HepG2 (cell line): ENCODE results near the gene USP2. TPM values are rescaled to one million over a fixed set of nuclear protein-coding genes. Genes with fewer than 3 reads are reported as not detected.
A peak's percentile ranks its signal among the peaks of the same experiment; 100 is the strongest.

ENCODE experiments used
- BCL6 ChIP-seq: IDR thresholded peaks from 2 replicates; pipeline ENCODE4 v1.6.1; 2016; ENCODE audit warnings: missing genetic modification reagents, missing compliant biosample characterization
- BORCS8-MEF2B ChIP-seq: sonication (generic); formaldehyde crosslinking; IDR thresholded peaks from 2 replicates; pipeline ENCODE4 v1.8.0; 2022; ENCODE audit warnings: mild to moderate bottlenecking, missing genetic modification reagents
- CAMTA2 ChIP-seq: sonication (generic); formaldehyde crosslinking; IDR thresholded peaks from 2 replicates; pipeline ENCODE4 v1.4.0; 2020; ENCODE audit warnings: mild to moderate bottlenecking, missing genetic modification reagents, borderline replicate concordance
- ELF3 ChIP-seq: IDR thresholded peaks from 2 replicates; pipeline ENCODE4 v1.6.1; 2016; ENCODE audit warnings: missing genetic modification reagents, missing compliant biosample characterization
- PAWR ChIP-seq: sonication (generic); formaldehyde crosslinking; IDR thresholded peaks from 2 replicates; pipeline ENCODE4 v1.4.0; 2020; ENCODE audit warnings: missing genetic modification reagents, mild to moderate bottlenecking, borderline replicate concordance
- PITX1 ChIP-seq: sonication (generic); formaldehyde crosslinking; IDR thresholded peaks from 2 replicates; pipeline ENCODE4 v1.5.1; 2020; ENCODE audit warnings: mild to moderate bottlenecking, missing genetic modification reagents
- SALL1 ChIP-seq: sonication (generic); formaldehyde crosslinking; IDR thresholded peaks from 2 replicates; pipeline ENCODE4 v1.8.0; 2022; ENCODE audit warnings: mild to moderate bottlenecking, missing genetic modification reagents
- SMAD9 ChIP-seq: sonication (generic); formaldehyde crosslinking; IDR thresholded peaks from 2 replicates; pipeline ENCODE4 v1.5.1; 2020; ENCODE audit warnings: mild to moderate bottlenecking, missing genetic modification reagents
- TCF12 ChIP-seq, 2 experiments: fragments of 450-650 bp in 1 of 2; sonication (generic) in 1 of 2; formaldehyde crosslinking in 1 of 2; IDR thresholded peaks; 2 replicates each; pipeline versions ENCODE4 v1.6.1 to v1.8.0; 2017 to 2022; ENCODE audit warnings: antibody characterized with exemption in 1 of 2, mild to moderate bottlenecking in 1 of 2, missing genetic modification reagents in 1 of 2, moderate library complexity in 1 of 2
- ZMYM4 ChIP-seq: sonication (generic); formaldehyde crosslinking; IDR thresholded peaks from 2 replicates; pipeline ENCODE4 v1.8.1; 2023; ENCODE audit warnings: mild to moderate bottlenecking, missing genetic modification reagents
- ZNF790 ChIP-seq: sonication (generic); formaldehyde crosslinking; IDR thresholded peaks from 2 replicates; pipeline ENCODE4 v1.8.0; 2022; ENCODE audit warnings: missing genetic modification reagents, mild to moderate bottlenecking, borderline replicate concordance
- polyA plus RNA-seq, 8 experiments: library from polyadenylated mRNA; depleted of rRNA in 3 of 8; stranded (reverse) in 7 of 8; unstranded in 1 of 8; fragments of >200 nt; fragmentation: Illumina TruSeq in 4 of 8; extraction: Trizol in 4 of 8; gene quantifications; 2 replicates each; pipeline versions ENCODE4 v1.2.1 to v1.2.3, GENCODE V29; 2011 to 2016; ENCODE audit warnings: low read depth in 4 of 8, missing spikeins in 1 of 8, mixed read lengths in 1 of 8; ENCODE audit not compliant: insufficient read depth in 1 of 8
- total RNA-seq, 5 experiments: library from RNA; depleted of rRNA; stranded (reverse); fragments of >200 nt; fragmentation: Illumina TruSeq; extraction: Trizol; gene quantifications; 2 replicates each; pipeline ENCODE4 v1.2.3, GENCODE V29; 2016; ENCODE audit warnings: low read depth in 1 of 5
- TF ChIP-seq, protein P1 (sequence below): sonication (generic); formaldehyde crosslinking; IDR thresholded peaks from 2 replicates; pipeline ENCODE4 v1.4.0; 2020; ENCODE audit warnings: missing genetic modification reagents
- TF ChIP-seq, protein P2 (sequence below), 2 experiments: sonication (generic) in 1 of 2; formaldehyde crosslinking in 1 of 2; IDR thresholded peaks; 2 replicates each; pipeline versions ENCODE4 v1.4.0 to v1.6.1; 2018 to 2020; ENCODE audit warnings: missing genetic modification reagents in 2 of 2, borderline replicate concordance in 1 of 2, low read depth in 1 of 2, mild to moderate bottlenecking in 1 of 2, missing biosample characterization in 1 of 2
- TF ChIP-seq, protein P3 (sequence below): sonication (generic); formaldehyde crosslinking; IDR thresholded peaks from 2 replicates; pipeline ENCODE4 v1.8.1; 2023; ENCODE audit warnings: mild to moderate bottlenecking, missing genetic modification reagents
- TF ChIP-seq, protein P4 (sequence below): IDR thresholded peaks from 2 replicates; pipeline ENCODE4 v1.6.1; 2016; ENCODE audit warnings: missing compliant biosample characterization, missing genetic modification reagents, borderline replicate concordance
- TF ChIP-seq, protein P5 (sequence below): sonication (generic); formaldehyde crosslinking; IDR thresholded peaks from 2 replicates; pipeline ENCODE4 v1.8.0; 2022; ENCODE audit warnings: mild to moderate bottlenecking, missing genetic modification reagents, moderate library complexity
- TF ChIP-seq, protein P6 (sequence below): sonication (generic); formaldehyde crosslinking; IDR thresholded peaks from 2 replicates; pipeline ENCODE4 v1.4.0; 2020; ENCODE audit warnings: missing genetic modification reagents

USP2 gene
- total and polyA plus RNA-seq, 2 of the 13 experiments (the other 11 are each of a cell fraction or from before 2014, with no cell fraction given): 2.5 to 6.0 TPM

DNA sequence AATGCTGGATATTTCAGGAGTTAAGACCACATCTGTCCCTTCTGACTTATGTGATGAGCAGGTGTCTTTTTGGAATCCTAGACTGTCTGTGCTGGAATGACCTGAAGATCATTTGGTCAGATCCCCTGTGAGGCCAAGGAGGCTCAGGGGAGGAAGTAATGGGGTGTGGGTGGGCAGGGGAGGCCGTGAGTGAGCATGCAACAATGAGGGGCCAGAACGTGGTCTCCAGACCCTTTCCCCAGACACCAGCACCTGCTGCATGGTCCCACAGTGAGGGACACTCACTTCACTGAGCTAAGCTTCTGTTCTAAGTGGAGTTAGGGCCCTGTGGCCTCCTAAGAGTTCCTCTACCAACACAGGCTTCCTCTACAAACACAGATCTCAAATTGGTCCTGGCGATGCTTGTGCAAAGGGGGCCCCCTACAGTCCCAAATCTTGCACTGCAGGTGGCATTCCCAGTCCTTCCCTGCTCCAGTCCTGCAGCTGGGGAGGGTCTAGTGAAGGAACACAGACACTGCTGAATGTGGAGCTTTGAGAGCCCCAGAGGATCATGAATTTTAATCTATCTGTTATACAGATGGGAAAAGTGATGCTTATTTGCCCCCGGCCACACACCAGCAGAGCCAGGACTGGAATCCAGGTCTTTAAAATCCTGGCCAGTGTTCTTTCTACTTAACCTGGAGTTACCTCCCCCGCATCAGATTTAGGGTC is 7.4 kb downstream of the USP2 start (continued):
- TF ChIP-seq, protein P1, sequence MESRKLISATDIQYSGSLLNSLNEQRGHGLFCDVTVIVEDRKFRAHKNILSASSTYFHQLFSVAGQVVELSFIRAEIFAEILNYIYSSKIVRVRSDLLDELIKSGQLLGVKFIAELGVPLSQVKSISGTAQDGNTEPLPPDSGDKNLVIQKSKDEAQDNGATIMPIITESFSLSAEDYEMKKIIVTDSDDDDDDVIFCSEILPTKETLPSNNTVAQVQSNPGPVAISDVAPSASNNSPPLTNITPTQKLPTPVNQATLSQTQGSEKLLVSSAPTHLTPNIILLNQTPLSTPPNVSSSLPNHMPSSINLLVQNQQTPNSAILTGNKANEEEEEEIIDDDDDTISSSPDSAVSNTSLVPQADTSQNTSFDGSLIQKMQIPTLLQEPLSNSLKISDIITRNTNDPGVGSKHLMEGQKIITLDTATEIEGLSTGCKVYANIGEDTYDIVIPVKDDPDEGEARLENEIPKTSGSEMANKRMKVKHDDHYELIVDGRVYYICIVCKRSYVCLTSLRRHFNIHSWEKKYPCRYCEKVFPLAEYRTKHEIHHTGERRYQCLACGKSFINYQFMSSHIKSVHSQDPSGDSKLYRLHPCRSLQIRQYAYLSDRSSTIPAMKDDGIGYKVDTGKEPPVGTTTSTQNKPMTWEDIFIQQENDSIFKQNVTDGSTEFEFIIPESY (CRISPR knock-in tag): peak; percentile 60; the same call in 1 of the 2 replicates
- TF ChIP-seq PAWR (no peak), TCF12 (IDR thresholded peaks at IDR 0.05) (no peak), TCF12 (CRISPR knock-in tag; IDR thresholded peaks at IDR 0.05) (no peak), PITX1 (CRISPR knock-in tag) (0 out of 2 replicates have a peak, but pooled peaks have one; percentile 20), SMAD9 (CRISPR knock-in tag) (0 out of 2 replicates have a peak, but pooled peaks have one; percentile 46), BCL6 (CRISPR knock-in tag) (no peak), ZNF790 (CRISPR knock-in tag) (no peak), CAMTA2 (no peak), SALL1 (CRISPR knock-in tag) (0 out of 2 replicates have a peak, but pooled peaks have one; percentile 11), ZMYM4 (CRISPR knock-in tag) (0 out of 2 replicates have a peak, but pooled peaks have one; percentile 18), BORCS8-MEF2B (CRISPR knock-in tag) (no peak), ELF3 (CRISPR knock-in tag) (0 out of 2 replicates have a peak, but pooled peaks have one; percentile 27)
- TF ChIP-seq, protein P2, sequence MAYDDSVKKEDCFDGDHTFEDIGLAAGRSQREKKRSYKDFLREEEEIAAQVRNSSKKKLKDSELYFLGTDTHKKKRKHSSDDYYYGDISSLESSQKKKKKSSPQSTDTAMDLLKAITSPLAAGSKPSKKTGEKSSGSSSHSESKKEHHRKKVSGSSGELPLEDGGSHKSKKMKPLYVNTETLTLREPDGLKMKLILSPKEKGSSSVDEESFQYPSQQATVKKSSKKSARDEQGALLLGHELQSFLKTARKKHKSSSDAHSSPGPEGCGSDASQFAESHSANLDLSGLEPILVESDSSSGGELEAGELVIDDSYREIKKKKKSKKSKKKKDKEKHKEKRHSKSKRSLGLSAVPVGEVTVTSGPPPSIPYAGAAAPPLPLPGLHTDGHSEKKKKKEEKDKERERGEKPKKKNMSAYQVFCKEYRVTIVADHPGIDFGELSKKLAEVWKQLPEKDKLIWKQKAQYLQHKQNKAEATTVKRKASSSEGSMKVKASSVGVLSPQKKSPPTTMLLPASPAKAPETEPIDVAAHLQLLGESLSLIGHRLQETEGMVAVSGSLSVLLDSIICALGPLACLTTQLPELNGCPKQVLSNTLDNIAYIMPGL (CRISPR knock-in tag; IDR thresholded peaks at IDR 0.05; ENCODE audit: borderline replicate concordance in 1 of 2, low read depth in 1 of 2): peak in 1 of 2 experiments; percentile 74; a peak in 1 of 4 replicates
- TF ChIP-seq, protein P3, sequence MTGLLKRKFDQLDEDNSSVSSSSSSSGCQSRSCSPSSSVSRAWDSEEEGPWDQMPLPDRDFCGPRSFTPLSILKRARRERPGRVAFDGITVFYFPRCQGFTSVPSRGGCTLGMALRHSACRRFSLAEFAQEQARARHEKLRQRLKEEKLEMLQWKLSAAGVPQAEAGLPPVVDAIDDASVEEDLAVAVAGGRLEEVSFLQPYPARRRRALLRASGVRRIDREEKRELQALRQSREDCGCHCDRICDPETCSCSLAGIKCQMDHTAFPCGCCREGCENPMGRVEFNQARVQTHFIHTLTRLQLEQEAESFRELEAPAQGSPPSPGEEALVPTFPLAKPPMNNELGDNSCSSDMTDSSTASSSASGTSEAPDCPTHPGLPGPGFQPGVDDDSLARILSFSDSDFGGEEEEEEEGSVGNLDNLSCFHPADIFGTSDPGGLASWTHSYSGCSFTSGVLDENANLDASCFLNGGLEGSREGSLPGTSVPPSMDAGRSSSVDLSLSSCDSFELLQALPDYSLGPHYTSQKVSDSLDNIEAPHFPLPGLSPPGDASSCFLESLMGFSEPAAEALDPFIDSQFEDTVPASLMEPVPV (CRISPR knock-in tag): no peak
- TF ChIP-seq, protein P4, sequence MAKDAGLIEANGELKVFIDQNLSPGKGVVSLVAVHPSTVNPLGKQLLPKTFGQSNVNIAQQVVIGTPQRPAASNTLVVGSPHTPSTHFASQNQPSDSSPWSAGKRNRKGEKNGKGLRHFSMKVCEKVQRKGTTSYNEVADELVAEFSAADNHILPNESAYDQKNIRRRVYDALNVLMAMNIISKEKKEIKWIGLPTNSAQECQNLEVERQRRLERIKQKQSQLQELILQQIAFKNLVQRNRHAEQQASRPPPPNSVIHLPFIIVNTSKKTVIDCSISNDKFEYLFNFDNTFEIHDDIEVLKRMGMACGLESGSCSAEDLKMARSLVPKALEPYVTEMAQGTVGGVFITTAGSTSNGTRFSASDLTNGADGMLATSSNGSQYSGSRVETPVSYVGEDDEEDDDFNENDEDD (CRISPR knock-in tag): no peak
- TF ChIP-seq, protein P5, sequence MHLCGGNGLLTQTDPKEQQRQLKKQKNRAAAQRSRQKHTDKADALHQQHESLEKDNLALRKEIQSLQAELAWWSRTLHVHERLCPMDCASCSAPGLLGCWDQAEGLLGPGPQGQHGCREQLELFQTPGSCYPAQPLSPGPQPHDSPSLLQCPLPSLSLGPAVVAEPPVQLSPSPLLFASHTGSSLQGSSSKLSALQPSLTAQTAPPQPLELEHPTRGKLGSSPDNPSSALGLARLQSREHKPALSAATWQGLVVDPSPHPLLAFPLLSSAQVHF (CRISPR knock-in tag): no peak
- TF ChIP-seq, protein P6, sequence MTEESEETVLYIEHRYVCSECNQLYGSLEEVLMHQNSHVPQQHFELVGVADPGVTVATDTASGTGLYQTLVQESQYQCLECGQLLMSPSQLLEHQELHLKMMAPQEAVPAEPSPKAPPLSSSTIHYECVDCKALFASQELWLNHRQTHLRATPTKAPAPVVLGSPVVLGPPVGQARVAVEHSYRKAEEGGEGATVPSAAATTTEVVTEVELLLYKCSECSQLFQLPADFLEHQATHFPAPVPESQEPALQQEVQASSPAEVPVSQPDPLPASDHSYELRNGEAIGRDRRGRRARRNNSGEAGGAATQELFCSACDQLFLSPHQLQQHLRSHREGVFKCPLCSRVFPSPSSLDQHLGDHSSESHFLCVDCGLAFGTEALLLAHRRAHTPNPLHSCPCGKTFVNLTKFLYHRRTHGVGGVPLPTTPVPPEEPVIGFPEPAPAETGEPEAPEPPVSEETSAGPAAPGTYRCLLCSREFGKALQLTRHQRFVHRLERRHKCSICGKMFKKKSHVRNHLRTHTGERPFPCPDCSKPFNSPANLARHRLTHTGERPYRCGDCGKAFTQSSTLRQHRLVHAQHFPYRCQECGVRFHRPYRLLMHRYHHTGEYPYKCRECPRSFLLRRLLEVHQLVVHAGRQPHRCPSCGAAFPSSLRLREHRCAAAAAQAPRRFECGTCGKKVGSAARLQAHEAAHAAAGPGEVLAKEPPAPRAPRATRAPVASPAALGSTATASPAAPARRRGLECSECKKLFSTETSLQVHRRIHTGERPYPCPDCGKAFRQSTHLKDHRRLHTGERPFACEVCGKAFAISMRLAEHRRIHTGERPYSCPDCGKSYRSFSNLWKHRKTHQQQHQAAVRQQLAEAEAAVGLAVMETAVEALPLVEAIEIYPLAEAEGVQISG (CRISPR knock-in tag): no peak
